Parathyroid adenoma (tissue), 2 donors: ENCODE data around the gene RPP25L.

Experiments used
- H2AFZ ChIP-seq: fragments of 300-600 bp; sonication (generic); one replicate; pipeline ENCODE4 v1.7.0; 2017; ENCODE audit warnings: antibody characterized with exemption, mild to moderate bottlenecking
- H3K27ac ChIP-seq: fragments of 300-600 bp; sonication (generic); one replicate; pipeline ENCODE4 v1.7.0; 2017
- H3K27me3 ChIP-seq: fragments of 300-600 bp; sonication (generic); one replicate; pipeline ENCODE4 v1.7.0; 2017; ENCODE audit warnings: low read length; ENCODE audit not compliant: control insufficient read depth, insufficient read depth
- H3K36me3 ChIP-seq: fragments of 300-600 bp; sonication (generic); one replicate; pipeline ENCODE4 v1.7.0; 2017; ENCODE audit warnings: low read length; ENCODE audit not compliant: control insufficient read depth, insufficient read depth
- H3K4me1 ChIP-seq: fragments of 300-600 bp; sonication (generic); one replicate; pipeline ENCODE4 v1.7.0; 2017; ENCODE audit warnings: control low read depth
- H3K4me2 ChIP-seq: fragments of 300-600 bp; sonication (generic); one replicate; pipeline ENCODE4 v1.7.0; 2017; ENCODE audit warnings: low read length
- H3K4me3 ChIP-seq: fragments of 300-600 bp; sonication (generic); one replicate; pipeline ENCODE4 v1.7.0; 2017; ENCODE audit warnings: low read depth, low read length
- H3K79me2 ChIP-seq: fragments of 300-600 bp; sonication (generic); one replicate; pipeline ENCODE4 v1.7.0; 2017; ENCODE audit warnings: control low read depth
- H3K9ac ChIP-seq: fragments of 300-600 bp; sonication (generic); one replicate; pipeline ENCODE4 v1.7.0; 2017; ENCODE audit warnings: mild to moderate bottlenecking
- H3K9me3 ChIP-seq: fragments of 300-600 bp; sonication (generic); one replicate; pipeline ENCODE4 v1.7.0; 2017; ENCODE audit warnings: low read length; ENCODE audit not compliant: control insufficient read depth
- CTCF ChIP-seq: fragments of 300-600 bp; sonication (generic); IDR thresholded peaks from one replicate; pipeline ENCODE4 v1.7.0; 2017; ENCODE audit warnings: antibody characterized with exemption, mild to moderate bottlenecking
- donor health status: primary hyperparathyroidism.

The RPP25L gene

GRCh38 chr9:34651876-34652601, 40.1 kb upstream of the RPP25L start, which contains the start of gene IL11RA:
TSS of gene IL11RA (plus strand) at chr9:34652185. CDS start at chr9:34655218, 3,033 bp downstream.
- peaks cover 10% of the 10 kb centered on the region for H3K4me1 ChIP-seq
- H3K27me3 ChIP-seq = no peaks in the 10 kb centered on the region
- peak within 1 kb of the TSS; percentile 64 for H3K27ac ChIP-seq
- peak within 1 kb of the TSS; percentile 62 for H3K4me2 ChIP-seq
- H3K4me3 ChIP-seq = peak within 1 kb of the TSS; percentile 48
- peak within 1 kb of the TSS; percentile 65 for H2AFZ ChIP-seq
- no peak within 1 kb of the TSS for H3K9ac ChIP-seq
- no peaks in the 10 kb centered on the region for H3K9me3 ChIP-seq
- no peak for TF ChIP-seq CTCF
- peaks cover 3% of the 10 kb centered on the region for H3K79me2 ChIP-seq
- H3K36me3 ChIP-seq = no peaks in the 10 kb centered on the region

- H3K9me3 ChIP-seq = no peaks in the 10 kb centered on the region
- H2AFZ ChIP-seq = peak overlapping the region; percentile 59
- peak overlapping the region; percentile 62 for H3K4me2 ChIP-seq
- no peak overlapping the region for H3K9ac ChIP-seq
- H3K4me3 ChIP-seq = peak overlapping the region; percentile 48
- H3K36me3 ChIP-seq = no peaks in the 10 kb centered on the region
- H3K4me1 ChIP-seq = peaks cover 10% of the 10 kb centered on the region
- peak overlapping the region; percentile 64 for H3K27ac ChIP-seq
- no peaks in the 10 kb centered on the region for H3K27me3 ChIP-seq
- peaks cover 3% of the 10 kb centered on the region for H3K79me2 ChIP-seq
- TF ChIP-seq CTCF = no peak
Observed at GRCh38 chr9:34651321-34651720, 39.4 kb upstream of the RPP25L start.

- Histone ChIP-seq H2AFZ (no peak overlapping the region), H3K27me3 (no peaks in the 10 kb centered on the region)
- TF ChIP-seq CTCF = no peak
Observed at GRCh38 chr9:34650816-34651215, 38.9 kb upstream of the RPP25L start.

GRCh38 chr9:34648673-34649072, 36.8 kb upstream of the RPP25L start:
- H3K79me2 ChIP-seq = peaks cover 3% of the 10 kb centered on the region
- H3K27ac ChIP-seq = no peak overlapping the region
- H3K9me3 ChIP-seq = no peaks in the 10 kb centered on the region
- no peak overlapping the region for H3K9ac ChIP-seq
- no peaks in the 10 kb centered on the region for H3K27me3 ChIP-seq
- no peaks in the 10 kb centered on the region for H3K36me3 ChIP-seq
- no peak for TF ChIP-seq CTCF
- H3K4me2 ChIP-seq = no peak overlapping the region
- peaks cover 9% of the 10 kb centered on the region for H3K4me1 ChIP-seq
- no peak overlapping the region for H3K4me3 ChIP-seq
- H2AFZ ChIP-seq = no peak overlapping the region

More at GRCh38 chr9:34650816-34651215, 38.9 kb upstream of the RPP25L start:
- Histone ChIP-seq H3K9ac (no peak overlapping the region), H3K4me1 (peaks cover 14% of the 10 kb centered on the region), H3K4me3 (no peak overlapping the region), H3K4me2 (no peak overlapping the region), H3K36me3 (no peaks in the 10 kb centered on the region), H3K27ac (peak overlapping the region; percentile 64), H3K9me3 (no peaks in the 10 kb centered on the region), H3K79me2 (peaks cover 3% of the 10 kb centered on the region)

- no peaks in the 10 kb centered on the region for H3K9me3 ChIP-seq
- peaks cover 6% of the 10 kb centered on the region for H3K4me1 ChIP-seq
- H3K4me2 ChIP-seq = peak overlapping the region; percentile 100
- peaks cover 3% of the 10 kb centered on the region for H3K79me2 ChIP-seq
- no peak for TF ChIP-seq CTCF
- H3K27ac ChIP-seq = peak overlapping the region; percentile 75
- H2AFZ ChIP-seq = no peak overlapping the region
- no peak overlapping the region for H3K9ac ChIP-seq
- H3K36me3 ChIP-seq = no peaks in the 10 kb centered on the region
- H3K4me3 ChIP-seq = peak overlapping the region; percentile 97
- no peaks in the 10 kb centered on the region for H3K27me3 ChIP-seq
Observed at GRCh38 chr9:34647651-34648050, 35.8 kb upstream of the RPP25L start.
